ENCODE results near the gene SCTR. TPM values are rescaled to one million over a fixed set of nuclear protein-coding genes. Genes with fewer than 3 reads are reported as not detected.
A peak's percentile ranks its signal among the peaks of the same experiment; 100 is the strongest.

Gene SCTR
- total RNA-seq, 1 donor from 2014 or later, result 33.1 TPM

DNA sequence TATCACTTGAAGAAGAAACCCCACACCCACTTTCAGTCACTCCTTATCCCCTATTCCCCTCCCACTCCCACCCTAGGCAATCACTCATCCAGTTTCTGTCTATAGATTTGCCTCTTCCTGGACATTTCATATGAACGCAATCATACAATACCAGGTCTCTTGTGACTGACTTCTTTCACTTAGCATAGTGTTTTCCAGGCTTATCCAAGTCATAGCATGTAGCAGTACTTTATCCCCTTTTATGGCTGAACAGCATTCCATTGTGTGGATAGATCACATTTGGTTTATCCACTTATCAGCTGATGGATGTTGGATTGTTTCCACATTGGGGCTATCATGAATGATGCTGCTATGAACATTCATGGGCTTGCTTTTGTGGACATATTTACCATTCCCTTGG is 26.6 kb upstream of the SCTR start:
- Mint-ChIP-seq H3K4me3 (ENCODE audit: low read depth) (no peak overlapping the region), H3K27ac (no peak overlapping the region), H3K4me1 (ENCODE audit: low read depth) (peaks cover 31% of the 10 kb centered on the region), H3K36me3 (ENCODE audit: insufficient read depth) (peaks cover 42% of the 10 kb centered on the region), H3K27me3 (no peaks in the 10 kb centered on the region), H3K9me3 (ENCODE audit: low read depth) (peaks cover 3% of the 10 kb centered on the region)
- DNase-seq (ENCODE audit: low spot score, unreplicated experiment), result no peak
- no peak for TF ChIP-seq CTCF (IDR thresholded peaks at IDR 0.05; ENCODE audit: unreplicated experiment)

DNA sequence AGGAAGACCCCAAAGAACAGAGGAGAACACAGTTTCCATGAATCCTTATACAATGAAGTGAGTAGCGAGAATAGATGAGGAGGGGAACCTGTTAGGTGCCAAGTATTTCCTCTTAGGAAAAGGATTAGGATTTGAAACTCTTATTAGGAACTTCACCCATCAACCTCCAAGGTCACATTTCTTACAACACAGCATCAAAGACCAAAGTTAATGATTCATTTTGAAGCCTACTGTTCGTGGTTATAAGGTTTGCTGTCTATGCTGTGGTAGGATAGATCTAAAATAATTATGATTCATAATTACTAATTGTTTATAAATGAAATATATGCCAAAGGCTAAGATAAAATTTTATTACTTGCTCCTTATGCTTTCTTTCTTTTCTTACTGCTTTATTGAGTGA is 26.1 kb upstream of the SCTR start:
- H3K27me3 Mint-ChIP-seq, result no peaks in the 10 kb centered on the region
- no peak for TF ChIP-seq CTCF (IDR thresholded peaks at IDR 0.05; ENCODE audit: unreplicated experiment)
- DNase-seq (ENCODE audit: low spot score, unreplicated experiment), result no peak
- peaks cover 34% of the 10 kb centered on the region for H3K4me1 Mint-ChIP-seq (ENCODE audit: low read depth)
- no peak overlapping the region for H3K27ac Mint-ChIP-seq
- H3K4me3 Mint-ChIP-seq (ENCODE audit: low read depth), result no peak overlapping the region
- peaks cover 3% of the 10 kb centered on the region for H3K9me3 Mint-ChIP-seq (ENCODE audit: low read depth)
- peaks cover 38% of the 10 kb centered on the region for H3K36me3 Mint-ChIP-seq (ENCODE audit: insufficient read depth)

DNA sequence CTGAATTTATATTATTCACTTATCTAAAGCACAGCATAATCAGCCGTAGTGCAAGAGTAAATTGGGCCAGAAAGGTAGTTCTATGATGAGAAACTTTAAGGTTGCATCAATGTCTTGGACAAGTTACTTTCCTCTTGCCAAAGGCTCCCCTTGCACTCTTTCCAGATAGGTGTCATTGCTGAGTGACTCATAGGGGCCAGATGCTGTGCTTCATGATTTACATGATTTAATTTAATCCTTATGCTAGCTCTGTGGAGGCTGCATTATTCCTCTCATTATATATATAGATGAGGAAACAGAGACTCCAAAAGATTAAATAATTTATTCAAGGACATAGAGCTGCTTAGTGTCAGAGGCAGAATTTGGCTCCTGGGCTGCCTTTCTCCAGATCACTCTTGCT is 25.0 kb upstream of the SCTR start:
- DNase-seq (ENCODE audit: low spot score, unreplicated experiment), result no peak
- Mint-ChIP-seq H3K27me3 (no peaks in the 10 kb centered on the region), H3K9me3 (ENCODE audit: low read depth) (peaks cover 3% of the 10 kb centered on the region), H3K4me1 (ENCODE audit: low read depth) (peaks cover 35% of the 10 kb centered on the region), H3K27ac (no peak overlapping the region), H3K4me3 (ENCODE audit: low read depth) (no peak overlapping the region), H3K36me3 (ENCODE audit: insufficient read depth) (peaks cover 32% of the 10 kb centered on the region)
- TF ChIP-seq CTCF (IDR thresholded peaks at IDR 0.05; ENCODE audit: unreplicated experiment), result no peak

DNA sequence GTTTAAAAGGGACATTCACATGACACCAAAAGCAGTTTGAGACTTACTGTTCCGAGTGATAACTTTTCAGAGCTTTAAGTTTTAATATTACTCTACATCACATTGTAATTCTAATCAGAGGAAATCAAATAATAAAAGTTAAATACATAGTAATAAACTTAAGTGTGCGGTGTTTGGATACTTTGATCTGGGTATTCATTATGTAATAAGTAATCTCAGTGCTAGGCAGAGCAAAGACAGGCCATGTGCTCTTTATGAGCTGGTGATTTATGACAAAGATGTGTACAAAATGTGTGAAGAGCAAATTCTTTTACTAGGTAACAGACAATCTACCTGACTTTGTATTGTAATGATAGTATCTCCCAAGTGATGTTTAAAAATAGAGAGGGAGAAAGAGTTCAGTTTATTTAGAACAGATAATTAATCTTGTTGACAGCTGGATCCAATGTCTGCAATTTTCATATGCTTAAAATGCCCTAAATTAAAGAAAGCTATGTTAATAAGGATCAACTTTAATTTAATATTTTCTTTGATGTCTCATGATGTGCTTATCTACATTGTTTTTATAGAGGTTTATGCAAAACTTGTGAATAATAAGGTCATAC is 24.3 kb upstream of the SCTR start:
- TF ChIP-seq CTCF (IDR thresholded peaks at IDR 0.05; ENCODE audit: unreplicated experiment), result no peak
- peaks cover 29% of the 10 kb centered on the region for H3K36me3 Mint-ChIP-seq (ENCODE audit: insufficient read depth)

GRCh38 chr2:119546447-119546767 is 22.1 kb upstream of the SCTR start:
- Mint-ChIP-seq H3K4me3 (ENCODE audit: low read depth) (peak overlapping the region; percentile 77), H3K27ac (peak overlapping the region; percentile 44), H3K4me1 (ENCODE audit: low read depth) (peaks cover 35% of the 10 kb centered on the region), H3K36me3 (ENCODE audit: insufficient read depth) (peaks cover 21% of the 10 kb centered on the region), H3K9me3 (ENCODE audit: low read depth) (peaks cover 3% of the 10 kb centered on the region), H3K27me3 (no peaks in the 10 kb centered on the region)
- TF ChIP-seq CTCF (IDR thresholded peaks at IDR 0.05; ENCODE audit: unreplicated experiment), result no peak
- DNase-seq (ENCODE audit: low spot score, unreplicated experiment), result no peak

More for the DNA sequence above, 24.3 kb upstream of the SCTR start:
- Mint-ChIP-seq H3K27me3 (no peaks in the 10 kb centered on the region), H3K4me1 (ENCODE audit: low read depth) (peaks cover 34% of the 10 kb centered on the region), H3K4me3 (ENCODE audit: low read depth) (no peak overlapping the region), H3K9me3 (ENCODE audit: low read depth) (peaks cover 3% of the 10 kb centered on the region), H3K27ac (no peak overlapping the region)
- DNase-seq (ENCODE audit: low spot score, unreplicated experiment), result no peak

Measured in progenitor cell of endocrine pancreas (in vitro differentiated cells).